Limb (tissue), 2 donors: ENCODE data around the gene ARHGAP1.
"Not testable (repeated sequence)": the region's sequence is repeated elsewhere in the genome, so short reads cannot be mapped to it uniquely, and the experiment has no call there.

Experiments used
- DNase-seq, 2 donors: peaks; one replicate each; pipeline ENCODE4 v3.0.0-alpha.2; 2016; ENCODE audit errors: extremely low spot score in 2 of 2

ARHGAP1 gene

GRCh38 chr11:46673713-46674462 lies 26.5 kb downstream of the ARHGAP1 start:
- no peak for DNase-seq

- DNase-seq: no peak
These were observed 28.0 kb downstream of the ARHGAP1 start for GRCh38 chr11:46672381-46672839.

GRCh38 chr11:46671958-46672315 lies 28.5 kb downstream of the ARHGAP1 start:
- no peak for DNase-seq

GRCh38 chr11:46670521-46670920 lies 29.9 kb downstream of the ARHGAP1 start:
- not testable (repeated sequence) for DNase-seq

GRCh38 chr11:46669711-46670139 lies 30.7 kb downstream of the ARHGAP1 start:
- no peak for DNase-seq

- DNase-seq: no peak
These were observed 31.8 kb downstream of the ARHGAP1 start for GRCh38 chr11:46668480-46669085.

- DNase-seq: peak; percentile 31 to 53
These were observed 33.4 kb downstream of the ARHGAP1 start for GRCh38 chr11:46667043-46667481.

- no peak for DNase-seq
These were observed 33.9 kb downstream of the ARHGAP1 start for GRCh38 chr11:46666516-46666915.

- DNase-seq: no peak
These were observed 35.1 kb downstream of the ARHGAP1 start for GRCh38 chr11:46665356-46665755.

GRCh38 chr11:46664612-46665011 lies 35.8 kb downstream of the ARHGAP1 start:
- DNase-seq: no peak

- no peak for DNase-seq
These were observed 37.0 kb downstream of the ARHGAP1 start for GRCh38 chr11:46663277-46663940.

GRCh38 chr11:46662366-46662765 lies 38.1 kb downstream of the ARHGAP1 start:
- DNase-seq: no peak

- no peak for DNase-seq
These were observed 38.6 kb downstream of the ARHGAP1 start for GRCh38 chr11:46661836-46662235.

GRCh38 chr11:46659908-46660307 lies 40.5 kb downstream of the ARHGAP1 start:
- no peak for DNase-seq

GRCh38 chr11:46658259-46658658 lies 42.2 kb downstream of the ARHGAP1 start:
- DNase-seq: no peak

GRCh38 chr11:46657186-46657585 lies 43.2 kb downstream of the ARHGAP1 start:
- DNase-seq: no peak

GRCh38 chr11:46655631-46656030 lies 44.8 kb downstream of the ARHGAP1 start:
- no peak for DNase-seq

- DNase-seq: peak; percentile 32 to 68
These were observed 51.2 kb downstream of the ARHGAP1 start for GRCh38 chr11:46649180-46649738.

GRCh38 chr11:46643986-46644385 lies 56.4 kb downstream of the ARHGAP1 start:
- no peak for DNase-seq

- DNase-seq: no peak
These were observed 56.9 kb downstream of the ARHGAP1 start for GRCh38 chr11:46643531-46643930.

GRCh38 chr11:46642627-46643335 lies 57.6 kb downstream of the ARHGAP1 start:
- DNase-seq: no peak
